Activated CD4-positive, alpha-beta memory T cell treated with anti-CD3 and anti-CD28 coated beads, Interleukin-2, amount 10 ng/mL, durations not matched to agents 7 days and 5 days (primary cell): ENCODE measurements around the gene FAM114A1. TPM values are rescaled to one million over a fixed set of nuclear protein-coding genes. Genes with fewer than 3 reads are reported as not detected.

ENCODE experiments used
- CTCF ChIA-PET: fragments of 350-600 bp; sonication (Branson Sonifier 250); formaldehyde crosslinking; loops from one replicate; lab custom pipeline; 2021; ENCODE audit warnings: antibody characterized with exemption, inconsistent platforms; lab: Charles Lee
- POLR2A ChIA-PET: fragments of 350-600 bp; sonication (Branson Sonifier 250); formaldehyde crosslinking; loops from one replicate; lab custom pipeline; 2021; ENCODE audit warnings: antibody characterized with exemption; lab: Charles Lee
- DNase-seq: peaks from one replicate; pipeline ENCODE4 v3.0.0-alpha.2; 2020
- H3K27ac Mint-ChIP-seq: one replicate; pipeline ENCODE4 v1.8.0; 2021; ENCODE audit warnings: mild to moderate bottlenecking, mixed read lengths
- H3K27me3 Mint-ChIP-seq: one replicate; pipeline ENCODE4 v1.8.0; 2021; ENCODE audit warnings: mixed read lengths
- H3K36me3 Mint-ChIP-seq: one replicate; pipeline ENCODE4 v1.8.0; 2021; ENCODE audit warnings: low read depth, mixed read lengths
- H3K4me1 Mint-ChIP-seq: one replicate; pipeline ENCODE4 v1.8.0; 2021; ENCODE audit warnings: mixed read lengths
- H3K4me3 Mint-ChIP-seq: one replicate; pipeline ENCODE4 v1.8.0; 2021; ENCODE audit warnings: mild to moderate bottlenecking, mixed read lengths
- H3K9me3 Mint-ChIP-seq: one replicate; pipeline ENCODE4 v1.8.0; 2021; ENCODE audit warnings: mixed read lengths
- total RNA-seq, 2 experiments: library from RNA; stranded (reverse); gene quantifications; one replicate each; pipeline ENCODE4 v1.2.3, GENCODE V29; 2021

FAM114A1 gene
- total RNA-seq, 2 experiments from 2014 or later = 0.18 to 0.33 TPM

- H3K4me3 Mint-ChIP-seq = no peak overlapping the region
- no peak overlapping the region for H3K27ac Mint-ChIP-seq
- H3K9me3 Mint-ChIP-seq = no peaks in the 10 kb centered on the region
- ChIA-PET POLR2A (no interaction called here), CTCF (interaction anchor here (0.8 to 6.1 kb wide), 4 partner anchors 11 to 244 kb away, joined by 3 to 39 read pairs (median 12); no protein-coding TSS in a partner anchor)
- H3K27me3 Mint-ChIP-seq = no peaks in the 10 kb centered on the region
- peaks cover 12% of the 10 kb centered on the region for H3K4me1 Mint-ChIP-seq
- H3K36me3 Mint-ChIP-seq = peaks cover 2% of the 10 kb centered on the region
- no peak for DNase-seq
These were observed 23.7 kb downstream of the FAM114A1 start for GRCh38 chr4:38891051-38891983.

- no peak for DNase-seq
- Mint-ChIP-seq H3K4me1 (peaks cover 9% of the 10 kb centered on the region), H3K27me3 (peaks cover 10% of the 10 kb centered on the region), H3K4me3 (no peak overlapping the region), H3K36me3 (peaks cover 2% of the 10 kb centered on the region), H3K27ac (no peak overlapping the region), H3K9me3 (no peaks in the 10 kb centered on the region)
- POLR2A ChIA-PET = no interaction called here
- CTCF ChIA-PET = interaction anchor here (0.6 to 6.1 kb wide), 6 partner anchors 12 to 566 kb away, joined by 3 to 39 read pairs (median 3); no protein-coding TSS in a partner anchor
These were observed 26.8 kb downstream of the FAM114A1 start for GRCh38 chr4:38894322-38894982.

GRCh38 chr4:38896940-38897339, 29.3 kb downstream of the FAM114A1 start:
- Mint-ChIP-seq H3K27me3 (peaks cover 12% of the 10 kb centered on the region), H3K27ac (no peak overlapping the region), H3K4me3 (no peak overlapping the region), H3K9me3 (no peaks in the 10 kb centered on the region), H3K36me3 (no peaks in the 10 kb centered on the region), H3K4me1 (peaks cover 4% of the 10 kb centered on the region)
- no peak for DNase-seq
- ChIA-PET CTCF (interaction anchor here (0.7 to 6.1 kb wide), 2 partner anchors 9 to 237 kb away, joined by 3 to 39 read pairs; no protein-coding TSS in a partner anchor), POLR2A (no interaction called here)

GRCh38 chr4:38898245-38898644, 30.6 kb downstream of the FAM114A1 start:
- Mint-ChIP-seq H3K9me3 (no peaks in the 10 kb centered on the region), H3K27me3 (peaks cover 12% of the 10 kb centered on the region), H3K4me1 (peaks cover 4% of the 10 kb centered on the region), H3K27ac (no peak overlapping the region), H3K4me3 (no peak overlapping the region), H3K36me3 (no peaks in the 10 kb centered on the region)
- no peak for DNase-seq
- ChIA-PET POLR2A (no interaction called here), CTCF (no interaction called here)

GRCh38 chr4:38902221-38902620, 34.6 kb downstream of the FAM114A1 start:
- H3K4me3 Mint-ChIP-seq = no peak overlapping the region
- no peak for DNase-seq
- peaks cover 6% of the 10 kb centered on the region for H3K4me1 Mint-ChIP-seq
- POLR2A ChIA-PET = interaction anchor here (0.8 to 1.4 kb wide), 3 partner anchors 13 to 143 kb away, joined by 3 to 6 read pairs (median 4); no protein-coding TSS in a partner anchor
- H3K27ac Mint-ChIP-seq = no peak overlapping the region
- H3K9me3 Mint-ChIP-seq = no peaks in the 10 kb centered on the region
- CTCF ChIA-PET = interaction anchor here (0.8 to 5.0 kb wide), 24 partner anchors 9 to 567 kb away, joined by 3 to 113 read pairs (median 5); partner anchors contain the start of gene WDR19
- H3K27me3 Mint-ChIP-seq = peaks cover 9% of the 10 kb centered on the region
- H3K36me3 Mint-ChIP-seq = no peaks in the 10 kb centered on the region

- DNase-seq = no peak
- Mint-ChIP-seq H3K36me3 (no peaks in the 10 kb centered on the region), H3K4me1 (peaks cover 6% of the 10 kb centered on the region), H3K9me3 (no peaks in the 10 kb centered on the region), H3K27ac (no peak overlapping the region), H3K4me3 (no peak overlapping the region), H3K27me3 (peaks cover 7% of the 10 kb centered on the region)
- ChIA-PET POLR2A (interaction anchor here (0.7 to 1.3 kb wide), 3 partner anchors 15 to 232 kb away, joined by 3 to 6 read pairs (median 4); no protein-coding TSS in a partner anchor), CTCF (interaction anchor here (0.6 to 5.0 kb wide), 37 partner anchors 9 to 770 kb away, joined by 3 to 113 read pairs (median 4); partner anchors contain the start of genes TLR10, TMEM156 and WDR19)
These were observed 35.1 kb downstream of the FAM114A1 start for GRCh38 chr4:38902695-38903094.

- H3K4me1 Mint-ChIP-seq = peaks cover 2% of the 10 kb centered on the region
- CTCF ChIA-PET = interaction anchor here (0.8 to 5.0 kb wide), 5 partner anchors 20 to 229 kb away, joined by 3 to 113 read pairs (median 6); no protein-coding TSS in a partner anchor
- H3K36me3 Mint-ChIP-seq = no peaks in the 10 kb centered on the region
- H3K27me3 Mint-ChIP-seq = peaks cover 3% of the 10 kb centered on the region
- no peaks in the 10 kb centered on the region for H3K9me3 Mint-ChIP-seq
- H3K27ac Mint-ChIP-seq = no peak overlapping the region
- no peak overlapping the region for H3K4me3 Mint-ChIP-seq
- DNase-seq = no peak
- POLR2A ChIA-PET = no interaction called here
These were observed 36.6 kb downstream of the FAM114A1 start for GRCh38 chr4:38904090-38904666.

GRCh38 chr4:38904682-38905081, 37.1 kb downstream of the FAM114A1 start:
- ChIA-PET CTCF (interaction anchor here (0.8 to 5.0 kb wide), 4 partner anchors 19 to 229 kb away, joined by 3 to 113 read pairs (median 6); no protein-coding TSS in a partner anchor), POLR2A (no interaction called here)
- Mint-ChIP-seq H3K27ac (no peak overlapping the region), H3K27me3 (peaks cover 3% of the 10 kb centered on the region), H3K36me3 (no peaks in the 10 kb centered on the region), H3K4me1 (peaks cover 2% of the 10 kb centered on the region), H3K9me3 (no peaks in the 10 kb centered on the region), H3K4me3 (no peak overlapping the region)
- DNase-seq = no peak

GRCh38 chr4:38905652-38906385, 38.2 kb downstream of the FAM114A1 start:
- H3K4me3 Mint-ChIP-seq = no peak overlapping the region
- POLR2A ChIA-PET = no interaction called here
- no peak for DNase-seq
- no peaks in the 10 kb centered on the region for H3K27me3 Mint-ChIP-seq
- no peaks in the 10 kb centered on the region for H3K36me3 Mint-ChIP-seq
- no peaks in the 10 kb centered on the region for H3K9me3 Mint-ChIP-seq
- no peak overlapping the region for H3K27ac Mint-ChIP-seq
- H3K4me1 Mint-ChIP-seq = peaks cover 2% of the 10 kb centered on the region
- CTCF ChIA-PET = interaction anchor here (0.8 to 1.2 kb wide), 2 partner anchors 12 to 229 kb away, joined by 3 to 7 read pairs; no protein-coding TSS in a partner anchor

GRCh38 chr4:38907696-38908270, 40.2 kb downstream of the FAM114A1 start:
- peaks cover 2% of the 10 kb centered on the region for H3K4me1 Mint-ChIP-seq
- DNase-seq = no peak
- H3K9me3 Mint-ChIP-seq = no peaks in the 10 kb centered on the region
- CTCF ChIA-PET = no interaction called here
- no peak overlapping the region for H3K27ac Mint-ChIP-seq
- H3K36me3 Mint-ChIP-seq = no peaks in the 10 kb centered on the region
- H3K4me3 Mint-ChIP-seq = no peak overlapping the region
- POLR2A ChIA-PET = no interaction called here
- no peaks in the 10 kb centered on the region for H3K27me3 Mint-ChIP-seq

- Mint-ChIP-seq H3K4me1 (peaks cover 2% of the 10 kb centered on the region), H3K27ac (no peak overlapping the region), H3K4me3 (no peak overlapping the region), H3K9me3 (no peaks in the 10 kb centered on the region), H3K36me3 (no peaks in the 10 kb centered on the region), H3K27me3 (no peaks in the 10 kb centered on the region)
- ChIA-PET CTCF (interaction anchor here (1.0 to 2.6 kb wide), 2 partner anchors 77 to 226 kb away, joined by 3 to 7 read pairs; no protein-coding TSS in a partner anchor), POLR2A (interaction anchor here (1.0 kb wide), 1 partner anchor 16 kb away, joined by 3 read pairs; no protein-coding TSS in a partner anchor)
- no peak for DNase-seq
These were observed 41.4 kb downstream of the FAM114A1 start for GRCh38 chr4:38909015-38909414.
